Measurements from ENCODE around the gene KLHL36.

DNA sequence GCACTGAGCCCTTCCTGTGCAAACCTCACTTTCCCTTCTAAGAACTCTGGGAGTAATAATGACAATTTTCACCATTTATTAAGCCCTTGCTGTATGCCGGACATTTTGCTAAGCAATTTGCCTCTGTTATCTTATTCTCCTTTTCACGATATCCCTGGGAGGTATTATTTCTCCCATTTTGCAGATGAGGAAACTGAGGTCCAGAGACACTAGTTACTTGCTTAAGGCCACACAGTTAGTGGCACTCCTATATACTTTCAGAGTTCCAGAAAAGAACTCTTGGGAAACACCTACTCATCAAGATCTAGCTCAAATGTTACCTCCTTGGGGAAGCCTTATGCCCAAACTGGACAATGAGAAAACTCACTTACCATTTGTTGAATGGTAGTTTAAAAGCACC lies 46.7 kb downstream of the KLHL36 start:
- TF ChIP-seq, protein P1, sequence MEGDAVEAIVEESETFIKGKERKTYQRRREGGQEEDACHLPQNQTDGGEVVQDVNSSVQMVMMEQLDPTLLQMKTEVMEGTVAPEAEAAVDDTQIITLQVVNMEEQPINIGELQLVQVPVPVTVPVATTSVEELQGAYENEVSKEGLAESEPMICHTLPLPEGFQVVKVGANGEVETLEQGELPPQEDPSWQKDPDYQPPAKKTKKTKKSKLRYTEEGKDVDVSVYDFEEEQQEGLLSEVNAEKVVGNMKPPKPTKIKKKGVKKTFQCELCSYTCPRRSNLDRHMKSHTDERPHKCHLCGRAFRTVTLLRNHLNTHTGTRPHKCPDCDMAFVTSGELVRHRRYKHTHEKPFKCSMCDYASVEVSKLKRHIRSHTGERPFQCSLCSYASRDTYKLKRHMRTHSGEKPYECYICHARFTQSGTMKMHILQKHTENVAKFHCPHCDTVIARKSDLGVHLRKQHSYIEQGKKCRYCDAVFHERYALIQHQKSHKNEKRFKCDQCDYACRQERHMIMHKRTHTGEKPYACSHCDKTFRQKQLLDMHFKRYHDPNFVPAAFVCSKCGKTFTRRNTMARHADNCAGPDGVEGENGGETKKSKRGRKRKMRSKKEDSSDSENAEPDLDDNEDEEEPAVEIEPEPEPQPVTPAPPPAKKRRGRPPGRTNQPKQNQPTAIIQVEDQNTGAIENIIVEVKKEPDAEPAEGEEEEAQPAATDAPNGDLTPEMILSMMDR (IDR thresholded peaks at IDR 0.05), result no peak
- TF ChIP-seq POLR2AphosphoS5 (IDR thresholded peaks at IDR 0.05), result no peak
- TF ChIP-seq POLR2A (IDR thresholded peaks at IDR 0.05), result no peak
- TF ChIP-seq EP300 (IDR thresholded peaks at IDR 0.05), result no peak

Data from suprapubic skin (tissue), 4 donors.